Ovary (tissue), 3 donors: ENCODE measurements around the gene BTRC.

Source experiments
- CTCF ChIP-seq, 3 donors: fragments of 450-650 bp in 2 of 3; fragments of 200-600 bp in 1 of 3; IDR thresholded peaks; one replicate each; pipeline versions ENCODE4 v1.5.1 to v1.8.0; 2016 to 2022; ENCODE audit warnings: antibody characterized with exemption in 3 of 3, mild to moderate bottlenecking in 1 of 3
- POLR2A ChIP-seq: fragments of 450-650 bp; IDR thresholded peaks from one replicate; pipeline ENCODE4 v1.6.1; 2017; ENCODE audit warnings: antibody characterized with exemption, mild to moderate bottlenecking, moderate library complexity
- donor health status: DM: no; HTN: no; CAD: no.

GRCh38 chr10:101379663-101380352, 25.8 kb downstream of the BTRC start:
- TF ChIP-seq CTCF (IDR thresholded peaks at IDR 0.05) (no peak), POLR2A (no peak)
